DND-41 (cell line): ENCODE data around the gene CKS1B.

Experiments
- EZH2 ChIP-seq: IDR thresholded peaks from 3 replicates; pipeline ENCODE4 v1.6.1; 2012; ENCODE audit warnings: borderline replicate concordance, low read depth, mild to moderate bottlenecking, moderate library complexity, low read length, inconsistent platforms; ENCODE audit not compliant: severe bottlenecking
- TF ChIP-seq, protein P1 (sequence below): IDR thresholded peaks from 2 replicates; pipeline ENCODE4 v1.5.1; 2012; ENCODE audit warnings: borderline replicate concordance, low read length, moderate library complexity, mild to moderate bottlenecking; ENCODE audit not compliant: poor library complexity, severe bottlenecking; ENCODE audit errors: extremely low read depth

GRCh38 chr1:154943649-154944400, 30.7 kb upstream of the CKS1B start:
- TF ChIP-seq, protein P1, sequence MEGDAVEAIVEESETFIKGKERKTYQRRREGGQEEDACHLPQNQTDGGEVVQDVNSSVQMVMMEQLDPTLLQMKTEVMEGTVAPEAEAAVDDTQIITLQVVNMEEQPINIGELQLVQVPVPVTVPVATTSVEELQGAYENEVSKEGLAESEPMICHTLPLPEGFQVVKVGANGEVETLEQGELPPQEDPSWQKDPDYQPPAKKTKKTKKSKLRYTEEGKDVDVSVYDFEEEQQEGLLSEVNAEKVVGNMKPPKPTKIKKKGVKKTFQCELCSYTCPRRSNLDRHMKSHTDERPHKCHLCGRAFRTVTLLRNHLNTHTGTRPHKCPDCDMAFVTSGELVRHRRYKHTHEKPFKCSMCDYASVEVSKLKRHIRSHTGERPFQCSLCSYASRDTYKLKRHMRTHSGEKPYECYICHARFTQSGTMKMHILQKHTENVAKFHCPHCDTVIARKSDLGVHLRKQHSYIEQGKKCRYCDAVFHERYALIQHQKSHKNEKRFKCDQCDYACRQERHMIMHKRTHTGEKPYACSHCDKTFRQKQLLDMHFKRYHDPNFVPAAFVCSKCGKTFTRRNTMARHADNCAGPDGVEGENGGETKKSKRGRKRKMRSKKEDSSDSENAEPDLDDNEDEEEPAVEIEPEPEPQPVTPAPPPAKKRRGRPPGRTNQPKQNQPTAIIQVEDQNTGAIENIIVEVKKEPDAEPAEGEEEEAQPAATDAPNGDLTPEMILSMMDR = peak; percentile 88
- TF ChIP-seq EZH2 = no peak
